NK-92 treated with Interleukin-12 subunit alpha and Interleukin-12 subunit beta, amount 100 ng/mL, for 24 hours (cell line): ENCODE data around the gene FAM117B.
"Not testable (repeated sequence)": the region's sequence is repeated elsewhere in the genome, so short reads cannot be mapped to it uniquely, and the experiment has no call there.

Experiments
- DNase-seq: peaks from one replicate; lab custom pipeline; 2025; lab: John Stamatoyannopoulos, UW

Gene FAM117B

GRCh38 chr2:202758604-202759003, 123.8 kb downstream of the FAM117B start:
- DNase-seq = no peak

GRCh38 chr2:202760848-202761247, 126.1 kb downstream of the FAM117B start:
- DNase-seq = no peak

- DNase-seq = no peak
Observed at GRCh38 chr2:202762556-202762955, 127.8 kb downstream of the FAM117B start.

GRCh38 chr2:202763916-202764315, 129.1 kb downstream of the FAM117B start:
- no peak for DNase-seq

GRCh38 chr2:202764991-202765390, 130.2 kb downstream of the FAM117B start:
- DNase-seq = no peak

GRCh38 chr2:202765436-202765835, 130.7 kb downstream of the FAM117B start:
- no peak for DNase-seq

GRCh38 chr2:202768273-202768672, 133.5 kb downstream of the FAM117B start:
- no peak for DNase-seq

- DNase-seq = no peak
Observed at GRCh38 chr2:202769201-202769600, 134.4 kb downstream of the FAM117B start.

- DNase-seq = no peak
Observed at GRCh38 chr2:202771336-202771735, 136.6 kb downstream of the FAM117B start.

- DNase-seq = no peak
Observed at GRCh38 chr2:202771741-202772460, 137.1 kb downstream of the FAM117B start.

- no peak for DNase-seq
Observed at GRCh38 chr2:202773301-202773973, 138.7 kb downstream of the FAM117B start.

- no peak for DNase-seq
Observed at GRCh38 chr2:202774104-202774503, 139.3 kb downstream of the FAM117B start.

- DNase-seq = no peak
Observed at GRCh38 chr2:202778217-202778616, 143.4 kb downstream of the FAM117B start.

GRCh38 chr2:202780514-202781021, 145.8 kb downstream of the FAM117B start:
- no peak for DNase-seq

GRCh38 chr2:202782940-202783558, 148.3 kb downstream of the FAM117B start:
- DNase-seq = no peak

GRCh38 chr2:202786842-202787241, 152.1 kb downstream of the FAM117B start:
- DNase-seq = no peak

GRCh38 chr2:202790676-202791075, 155.9 kb downstream of the FAM117B start:
- no peak for DNase-seq

GRCh38 chr2:202797944-202798343, 163.2 kb downstream of the FAM117B start:
- no peak for DNase-seq

- not testable (repeated sequence) for DNase-seq
Observed at GRCh38 chr2:202805911-202806310, 171.1 kb downstream of the FAM117B start.

- not testable (repeated sequence) for DNase-seq
Observed at GRCh38 chr2:202807431-202808138, 172.8 kb downstream of the FAM117B start.

- DNase-seq = no peak
Observed at GRCh38 chr2:202808754-202809153, 174.0 kb downstream of the FAM117B start.

- no peak for DNase-seq
Observed at GRCh38 chr2:202813387-202813786, 178.6 kb downstream of the FAM117B start.
